HCT116 (cell line): ENCODE measurements around the gene MYPN. TPM values are rescaled to one million over a fixed set of nuclear protein-coding genes. Genes with fewer than 3 reads are reported as not detected.
"Not testable (repeated sequence)": the region's sequence is repeated elsewhere in the genome, so short reads cannot be mapped to it uniquely, and the experiment has no call there.

Experiments
- ATAC-seq: fragments of 200-7000 bp; cut with Tn5 transposase; 2 replicates; pipeline ENCODE4 v1.9.1; 2020; ENCODE audit warnings: mild to moderate bottlenecking, moderate library complexity
- BruUV-seq: library from RNA; stranded (reverse); fragments of 400-500 nt; replicated peaks from 2 replicates; lab custom pipeline; 2021; lab: Mats Ljungman, UMichigan
- CTCF ChIA-PET: fragments of 300-600 bp; sonication (Branson Sonifier 250); formaldehyde crosslinking; loops from one replicate; lab custom pipeline; 2021; ENCODE audit warnings: antibody characterized with exemption; lab: Charles Lee
- POLR2A ChIA-PET: fragments of 300-600, 350-600 bp; sonication (Branson Sonifier 250); formaldehyde crosslinking; loops from one replicate; lab custom pipeline; 2021; ENCODE audit warnings: antibody characterized with exemption; lab: Charles Lee
- RAD21 ChIA-PET, 2 experiments: fragments of 300-600 bp; sonication (Branson Sonifier 250); formaldehyde crosslinking; loops; one replicate each; lab custom pipeline; 2023; ENCODE audit warnings: low total read pairs in 2 of 2; ENCODE audit not compliant: uncharacterized antibody in 2 of 2, unreplicated experiment in 2 of 2, low non-redundant PET in 1 of 2; lab: Charles Lee
- DNase-seq: peaks from one replicate; pipeline ENCODE4 v3.0.0-alpha.2; 2010; ENCODE audit warnings: low read depth, low spot score
- H2AFZ ChIP-seq: fragments of 200-600 bp; shearing (Covaris generic), sonication (generic); 2 replicates; pipeline ENCODE4 v1.6.1; 2017; ENCODE audit warnings: low read depth, mixed run types, mixed read lengths, antibody characterized with exemption, low read length; ENCODE audit not compliant: poor library complexity, severe bottlenecking
- H3K27ac ChIP-seq: 2 replicates; pipeline ENCODE4 v1.5.1; 2012; ENCODE audit warnings: low read depth, low read length
- H3K27me3 ChIP-seq: fragments of 200-600 bp; sonication (generic); 2 replicates; pipeline ENCODE4 v1.6.1; 2016; ENCODE audit warnings: mixed run types, low read length, mixed read lengths; ENCODE audit not compliant: insufficient read depth
- H3K36me3 ChIP-seq, 2 experiments: fragments of 200-500 bp in 1 of 2; fragments of 200-600 bp in 1 of 2; sonication (Bioruptor generic) in 1 of 2; sonication (generic) in 1 of 2; 2 replicates each; pipeline versions ENCODE4 v1.5.1 to v1.6.1; 2014 to 2016; ENCODE audit warnings: low read length in 2 of 2, inconsistent platforms in 1 of 2, mixed read lengths in 1 of 2, mixed run types in 1 of 2; ENCODE audit not compliant: insufficient read depth in 2 of 2, control insufficient read depth in 1 of 2
- H3K4me1 ChIP-seq, 2 experiments: fragments of 200-600 bp in 1 of 2; sonication (generic) in 1 of 2; 2 replicates each; pipeline versions ENCODE4 v1.5.1 to v1.6.1; 2012 to 2017; ENCODE audit warnings: low read length in 2 of 2, inconsistent platforms in 1 of 2, mild to moderate bottlenecking in 1 of 2, mixed read lengths in 1 of 2, mixed run types in 1 of 2, moderate library complexity in 1 of 2; ENCODE audit not compliant: insufficient read depth in 2 of 2, control insufficient read depth in 1 of 2
- H3K4me2 ChIP-seq: fragments of 200-600 bp; sonication (generic); 2 replicates; pipeline ENCODE4 v1.6.1; 2017; ENCODE audit warnings: mixed run types, low read length, mixed read lengths
- H3K4me3 ChIP-seq, 2 experiments: fragments of 200-600 bp in 1 of 2; sonication (generic) in 1 of 2; replicated peaks in 1 of 2; 2 replicates each; pipeline ENCODE4 v1.5.1; 2011 to 2016; ENCODE audit warnings: low read length in 2 of 2, control low read depth in 1 of 2, low read depth in 1 of 2, mild to moderate bottlenecking in 1 of 2, mixed read lengths in 1 of 2, mixed run types in 1 of 2
- H3K79me2 ChIP-seq: fragments of 200-600 bp; sonication (generic); 2 replicates; pipeline ENCODE4 v1.6.1; 2017; ENCODE audit warnings: mild to moderate bottlenecking, mixed run types, low read length, moderate library complexity, mixed read lengths; ENCODE audit not compliant: insufficient read depth
- H3K9ac ChIP-seq: fragments of 200-600 bp; sonication (generic); 2 replicates; pipeline ENCODE4 v1.6.1; 2016; ENCODE audit warnings: low read length, mixed read lengths
- H3K9me2 ChIP-seq: fragments of 200-600 bp; sonication (generic), shearing (Covaris generic); 2 replicates; pipeline ENCODE4 v1.6.1; 2017; ENCODE audit warnings: mixed run types, mild to moderate bottlenecking, moderate library complexity; ENCODE audit not compliant: insufficient read depth
- H3K9me3 ChIP-seq, 2 experiments: fragments of 200-500 bp in 1 of 2; fragments of 200-600 bp in 1 of 2; sonication (Bioruptor generic) in 1 of 2; sonication (generic) in 1 of 2; 2 replicates each; pipeline ENCODE4 v1.6.1; 2014 to 2017; ENCODE audit warnings: low read length in 2 of 2, mixed read lengths in 2 of 2, inconsistent platforms in 1 of 2, low read depth in 1 of 2, mild to moderate bottlenecking in 1 of 2, mixed run types in 1 of 2, moderate library complexity in 1 of 2; ENCODE audit not compliant: control insufficient read depth in 1 of 2, insufficient read depth in 1 of 2
- H4K20me1 ChIP-seq: fragments of 200-600 bp; sonication (generic), shearing (Covaris generic); 2 replicates; pipeline ENCODE4 v1.6.1; 2017; ENCODE audit warnings: mixed run types, mild to moderate bottlenecking, moderate library complexity; ENCODE audit not compliant: insufficient read depth
- ATF3 ChIP-seq: IDR thresholded peaks from 2 replicates; pipeline ENCODE4 v1.6.1; 2012
- CBX3 ChIP-seq: IDR thresholded peaks from 2 replicates; pipeline ENCODE4 v1.6.1; 2012; ENCODE audit warnings: low read depth
- CTCF ChIP-seq, 3 experiments: fragments of 200-600 bp in 1 of 3; sonication (generic) in 1 of 3; IDR thresholded peaks in 2 of 3; conservative IDR thresholded peaks in 1 of 3; 2 replicates each; pipeline ENCODE4 v1.5.1; 2012 to 2017; ENCODE audit warnings: low read depth in 2 of 3, low read length in 2 of 3, antibody characterized with exemption in 1 of 3, borderline replicate concordance in 1 of 3, control low read depth in 1 of 3, mild to moderate bottlenecking in 1 of 3, mixed read lengths in 1 of 3, mixed run types in 1 of 3, moderate library complexity in 1 of 3; ENCODE audit not compliant: insufficient read depth in 1 of 3
- EGR1 ChIP-seq: IDR thresholded peaks from 2 replicates; pipeline ENCODE4 v1.6.1; 2012; ENCODE audit warnings: low read depth
- ELF1 ChIP-seq: IDR thresholded peaks from 2 replicates; pipeline ENCODE4 v1.6.1; 2012; ENCODE audit warnings: low read depth, borderline replicate concordance
- FOSL1 ChIP-seq: IDR thresholded peaks from 2 replicates; pipeline ENCODE4 v1.6.1; 2012; ENCODE audit warnings: low read depth
- JUND ChIP-seq: IDR thresholded peaks from 2 replicates; pipeline ENCODE4 v1.6.1; 2012
- MAX ChIP-seq: IDR thresholded peaks from 2 replicates; pipeline ENCODE4 v1.6.1; 2012
- POLR2A ChIP-seq: IDR thresholded peaks from 2 replicates; pipeline ENCODE4 v1.7.0; 2011; ENCODE audit warnings: borderline replicate concordance; ENCODE audit not compliant: insufficient read depth, insufficient read length; ENCODE audit errors: extremely low read depth
- POLR2AphosphoS5 ChIP-seq: IDR thresholded peaks from 2 replicates; pipeline ENCODE4 v1.6.1; 2011; ENCODE audit warnings: mild to moderate bottlenecking, low read depth, low read length, moderate library complexity
- REST ChIP-seq: IDR thresholded peaks from 2 replicates; pipeline ENCODE4 v1.6.1; 2012; ENCODE audit warnings: low read depth
- SIN3A ChIP-seq: IDR thresholded peaks from 2 replicates; pipeline ENCODE4 v1.6.1; 2012; ENCODE audit warnings: low read depth
- intact Hi-C: fragments of 100-400 bp; cut with micrococcal nuclease; formaldehyde crosslinking; loops from 2 replicates; pipeline ENCODE4 v1.10.0; 2022
- total RNA-seq: library from RNA; stranded (reverse); gene quantifications from one replicate; pipeline ENCODE4 v1.2.1, GENCODE V29; 2021; ENCODE audit not compliant: unreplicated experiment

Gene MYPN
- total RNA-seq, 1 experiment from 2014 or later = 0.34 TPM

- H3K27me3 ChIP-seq, CTCF ChIA-PET, H3K4me3 ChIP-seq, RAD21 ChIA-PET, intact Hi-C loops, H3K4me2 ChIP-seq, H2AFZ ChIP-seq, BruUV-seq, H3K9me2 ChIP-seq, H3K79me2 ChIP-seq, H3K27ac ChIP-seq, H3K9ac ChIP-seq, H3K9me3 ChIP-seq, POLR2A ChIA-PET, H3K4me1 ChIP-seq, DNase-seq, H3K36me3 ChIP-seq, ATAC-seq, H4K20me1 ChIP-seq: not testable (repeated sequence)
Observed at GRCh38 chr10:68246397-68246796, 137.1 kb downstream of the MYPN start.

GRCh38 chr10:68247931-68248330 is 138.6 kb downstream of the MYPN start:
- RAD21 ChIA-PET = no interaction called here
- no TSS peak for BruUV-seq
- H3K9me3 ChIP-seq = no peaks in the 10 kb centered on the region

More at GRCh38 chr10:68247931-68248330, 138.6 kb downstream of the MYPN start:
- Histone ChIP-seq H4K20me1 (no peaks in the 10 kb centered on the region), H3K4me3 (no peak overlapping the region), H3K4me2 (no peak overlapping the region)
- TF ChIP-seq SIN3A = no peak
- no peak for TF ChIP-seq EGR1
- no peak for TF ChIP-seq CTCF (IDR thresholded peaks at IDR 0.05 in 2 of 3, conservative IDR thresholded peaks at IDR 0.05 in 1 of 3; ENCODE audit: borderline replicate concordance in 1 of 3, insufficient read depth in 1 of 3, low read depth in 2 of 3, low read length in 2 of 3)
- TF ChIP-seq POLR2AphosphoS5 = no peak
- no peak for TF ChIP-seq JUND
- no peak for TF ChIP-seq REST
- TF ChIP-seq MAX = no peak
- no peak for TF ChIP-seq CBX3
- TF ChIP-seq FOSL1 = no peak
- TF ChIP-seq ELF1 = no peak
- no peak for TF ChIP-seq ATF3
- no peak for TF ChIP-seq POLR2A
- TF ChIP-seq, all 23 proteins: peak for 0
- H3K36me3 ChIP-seq = no peaks in the 10 kb centered on the region
- no peaks in the 10 kb centered on the region for H3K79me2 ChIP-seq
- intact Hi-C loops = no loop called here
- H2AFZ ChIP-seq = no peak overlapping the region
- CTCF ChIA-PET = no interaction called here
- no peak overlapping the region for H3K27ac ChIP-seq
- H3K9ac ChIP-seq = no peak overlapping the region
- POLR2A ChIA-PET = no interaction called here
- no peaks in the 10 kb centered on the region for H3K27me3 ChIP-seq
- no peaks in the 10 kb centered on the region for H3K4me1 ChIP-seq
- no peak for ATAC-seq
- H3K9me2 ChIP-seq = 0 out of 2 replicates have a peak, but pooled peaks cover 5% of the 10 kb centered on the region
- no peak for DNase-seq
